Sigmoid colon (tissue), 7 donors: ENCODE data around the gene EIF3A. TPM values are rescaled to one million over a fixed set of nuclear protein-coding genes. Genes with fewer than 3 reads are reported as not detected.

Experiments used
- DNase-seq: peaks from one replicate; pipeline ENCODE4 v3.0.0-alpha.2; 2019
- H3K27ac ChIP-seq, 4 donors: fragments of 200-600 bp; sonication (generic); one replicate each; pipeline ENCODE4 v1.5.1; 2016 to 2019; ENCODE audit warnings: mild to moderate bottlenecking in 1 of 4
- H3K27me3 ChIP-seq, 3 donors: fragments of 200-600 bp; sonication (generic); one replicate each; pipeline ENCODE4 v1.5.1; 2019; ENCODE audit warnings: mild to moderate bottlenecking in 1 of 3
- H3K36me3 ChIP-seq, 4 donors: fragments of 200-600 bp; sonication (generic); one replicate each; pipeline ENCODE4 v1.5.1; 2016 to 2019
- H3K4me1 ChIP-seq, 4 donors: fragments of 200-600 bp; sonication (generic); one replicate each; pipeline ENCODE4 v1.5.1; 2017 to 2019
- H3K4me3 ChIP-seq, 4 donors: fragments of 200-600 bp; sonication (generic); one replicate each; pipeline ENCODE4 v1.5.1; 2017 to 2019; ENCODE audit warnings: mild to moderate bottlenecking in 2 of 4, moderate library complexity in 1 of 4
- H3K9me3 ChIP-seq, 4 donors: fragments of 200-600 bp in 3 of 4; sonication (generic) in 3 of 4; one replicate each; pipeline versions ENCODE4 v1.5.1 to v1.6.1; 2013 to 2019
- CTCF ChIP-seq, 4 experiments: fragments of 450-650 bp in 3 of 4; fragments of 200-600 bp in 1 of 4; IDR thresholded peaks; one replicate each; pipeline ENCODE4 v1.5.1; 2016 to 2019; ENCODE audit warnings: antibody characterized with exemption in 4 of 4, mild to moderate bottlenecking in 3 of 4, moderate library complexity in 2 of 4
- EP300 ChIP-seq, 4 donors: sonication (generic); formaldehyde crosslinking; IDR thresholded peaks; one replicate each; pipeline ENCODE4 v1.6.1; 2017; ENCODE audit warnings: antibody characterized with exemption in 4 of 4
- POLR2A ChIP-seq, 2 donors: fragments of 450-650 bp; IDR thresholded peaks; one replicate each; pipeline ENCODE4 v1.6.1; 2016; ENCODE audit warnings: antibody characterized with exemption in 2 of 2, mild to moderate bottlenecking in 2 of 2, moderate library complexity in 2 of 2
- POLR2AphosphoS5 ChIP-seq, 4 donors: sonication (generic); formaldehyde crosslinking; IDR thresholded peaks; one replicate each; pipeline ENCODE4 v1.6.1; 2017; ENCODE audit warnings: antibody characterized with exemption in 4 of 4
- WGBS, 2 donors: extraction: QIAGEN DNeasy Blood & Tissue Kit; methylation state at CpG; one replicate each; pipeline ENCODE4 v1.1.7; 2013; 5-methylcytosine and 5-hydroxymethylcytosine counted together
- intact Hi-C: fragments of 100-400 bp; cut with DNase I; formaldehyde crosslinking; loops from one replicate; pipeline ENCODE4 v1.15.1; 2023
- polyA plus RNA-seq, 3 donors: library from polyadenylated mRNA; stranded (reverse); fragments of 200-250 nt; gene quantifications; one replicate each; pipeline ENCODE4 v1.2.3, GENCODE V29; 2013
- small RNA-seq, 3 donors: library from RNA; depleted of rRNA; stranded (forward); fragments of <200 nt; gene quantifications; one replicate each; pipeline ENCODE3, GENCODE V24; 2016
- total RNA-seq, 4 donors: library from RNA; depleted of rRNA; stranded (reverse); fragments of >200 nt; gene quantifications; one replicate each; pipeline ENCODE4 v1.1.0, GENCODE V29; 2016
- donor health status: healthy with polysubstance abuse.
- donor health status: Bipolar disorder and iron deficiency.
- donor health status: healthy.

The EIF3A gene
- total and polyA plus RNA-seq, 7 donors, result 27.5 to 135 (median 98.4) TPM

DNA sequence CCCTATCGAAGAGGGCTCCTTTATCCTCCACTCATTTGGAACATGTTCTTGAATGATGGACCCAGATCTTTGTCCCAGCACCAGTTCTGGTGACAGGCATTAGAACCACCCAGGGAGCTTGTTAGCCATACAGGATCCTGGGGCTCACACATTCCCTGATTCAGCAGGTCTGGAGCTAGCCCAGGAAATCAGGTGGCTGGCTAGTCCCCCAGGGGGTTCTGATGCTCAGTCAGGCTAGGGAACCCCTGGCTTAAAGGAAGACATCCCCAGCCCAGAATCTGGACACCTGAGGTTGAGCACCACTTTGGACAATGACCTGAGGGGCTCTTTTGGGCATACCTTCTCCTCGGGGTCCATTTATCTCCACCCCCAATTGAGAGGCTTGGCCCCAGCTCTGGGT, 88.1 kb downstream of the EIF3A start:
- no peak overlapping the region for H3K4me3 ChIP-seq
- no peak for TF ChIP-seq POLR2A (IDR thresholded peaks at IDR 0.05)
- no peak for TF ChIP-seq POLR2AphosphoS5 (IDR thresholded peaks at IDR 0.05)
- no peak for TF ChIP-seq CTCF (IDR thresholded peaks at IDR 0.05)
- no peak for TF ChIP-seq EP300 (IDR thresholded peaks at IDR 0.05)
- intact Hi-C loops, result no loop called here
- no peaks in the 10 kb centered on the region for H3K4me1 ChIP-seq
- no peaks in the 10 kb centered on the region for H3K36me3 ChIP-seq
- DNase-seq, result no peak
- no peaks in the 10 kb centered on the region for H3K27me3 ChIP-seq
- H3K27ac ChIP-seq, result no peak overlapping the region
- no peaks in the 10 kb centered on the region for H3K9me3 ChIP-seq
- WGBS, 2 donors, result 77 to 78% methylated on average over 2 of the region's 2 CpGs

DNA sequence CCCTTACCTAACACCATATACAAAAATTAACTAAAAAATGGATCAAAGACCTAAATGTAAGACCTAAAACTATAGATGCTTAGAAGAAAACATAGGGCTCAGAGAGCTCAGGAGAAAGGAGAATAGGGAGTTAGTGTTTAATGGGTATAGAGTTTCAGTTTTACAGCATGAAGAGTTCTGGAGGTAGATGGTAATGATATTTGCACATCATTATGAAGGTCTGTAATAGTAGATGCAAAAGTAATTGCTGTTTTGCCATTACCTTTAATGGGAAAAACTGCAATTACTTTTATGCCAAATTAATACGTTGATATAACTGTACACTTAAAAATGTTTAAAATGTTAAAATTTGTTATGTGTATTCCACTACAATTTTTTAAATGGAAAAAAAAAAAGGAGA, 90.3 kb downstream of the EIF3A start:
- Histone ChIP-seq H3K4me1 (no peaks in the 10 kb centered on the region), H3K27ac (no peak overlapping the region), H3K27me3 (no peaks in the 10 kb centered on the region), H3K4me3 (no peak overlapping the region), H3K36me3 (no peaks in the 10 kb centered on the region), H3K9me3 (peaks cover 0 to 5% (median 2%) of the 10 kb centered on the region in 4 donors)
- 63 to 78% methylated on average over 1 of the region's 1 CpG for WGBS, 2 donors
- TF ChIP-seq POLR2AphosphoS5 (IDR thresholded peaks at IDR 0.05) (no peak), EP300 (IDR thresholded peaks at IDR 0.05) (no peak), POLR2A (IDR thresholded peaks at IDR 0.05) (no peak), CTCF (IDR thresholded peaks at IDR 0.05) (no peak)
- intact Hi-C loops, result no loop called here
- DNase-seq, result no peak

DNA sequence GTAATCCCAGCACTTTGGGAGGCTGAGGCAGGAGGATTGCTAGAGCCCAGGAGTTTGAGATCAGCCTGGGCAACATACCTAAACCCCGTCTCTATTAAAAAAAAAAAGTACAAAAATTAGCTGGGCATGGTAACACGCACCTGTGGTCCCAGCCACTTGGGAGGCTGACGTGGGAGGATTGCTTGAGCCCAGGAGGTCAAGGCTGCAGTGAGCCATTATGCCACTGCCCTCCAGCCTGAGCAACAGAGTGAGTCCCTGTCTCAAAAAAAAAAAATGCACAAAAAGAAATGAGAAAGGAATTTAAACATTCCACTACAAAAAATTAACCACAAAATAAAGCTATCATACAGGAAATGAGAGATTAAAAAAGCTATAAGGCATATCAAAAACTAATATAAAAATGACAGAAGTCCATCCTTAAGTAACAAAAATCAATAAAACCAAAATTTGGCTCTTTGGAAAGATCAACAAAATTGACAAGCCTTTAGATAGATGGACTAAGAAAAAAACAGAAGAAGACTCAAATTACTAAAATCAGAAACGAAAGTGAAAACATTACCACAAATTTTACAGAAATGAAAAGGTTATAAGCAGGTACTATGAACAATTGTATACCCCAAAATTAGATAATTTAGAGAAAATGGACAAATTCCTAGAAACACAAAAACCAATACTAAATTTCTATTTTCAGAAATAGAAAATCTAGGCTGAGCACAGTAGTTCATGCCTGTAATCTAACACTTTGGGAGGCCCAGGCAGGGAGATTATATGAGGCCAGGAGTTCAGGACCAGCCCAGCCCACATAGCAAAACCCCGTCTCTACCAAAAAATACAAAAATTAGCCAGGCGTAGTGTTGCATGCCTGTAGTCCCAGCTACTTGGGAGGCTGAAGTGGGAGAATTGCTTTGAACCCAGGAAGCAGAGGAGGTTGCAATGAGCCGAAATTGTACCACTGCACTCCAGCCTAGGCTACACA, 93.5 kb downstream of the EIF3A start:
- Histone ChIP-seq H3K27me3 (no peaks in the 10 kb centered on the region), H3K4me1 (no peaks in the 10 kb centered on the region), H3K9me3 (peaks cover 0 to 7% (median 4%) of the 10 kb centered on the region in 4 donors), H3K27ac (no peak overlapping the region), H3K4me3 (no peak overlapping the region), H3K36me3 (no peaks in the 10 kb centered on the region)
- TF ChIP-seq POLR2AphosphoS5 (IDR thresholded peaks at IDR 0.05) (no peak), EP300 (IDR thresholded peaks at IDR 0.05) (no peak), POLR2A (IDR thresholded peaks at IDR 0.05) (no peak), CTCF (IDR thresholded peaks at IDR 0.05) (no peak)
- WGBS, 2 donors, result 81 to 82% methylated on average over 7 of the region's 7 CpGs
- DNase-seq, result no peak
- intact Hi-C loops, result no loop called here

- H3K4me3 ChIP-seq, result no peak overlapping the region
- H3K9me3 ChIP-seq, result peaks cover 0 to 7% (median 4%) of the 10 kb centered on the region in 4 donors
- intact Hi-C loops, result no loop called here
- WGBS, 2 donors, result 91 to 95% methylated on average over 2 of the region's 2 CpGs
- H3K36me3 ChIP-seq, result no peaks in the 10 kb centered on the region
- H3K27ac ChIP-seq, result no peak overlapping the region
- H3K27me3 ChIP-seq, result no peaks in the 10 kb centered on the region
- no peak for DNase-seq
- H3K4me1 ChIP-seq, result no peaks in the 10 kb centered on the region
- no peak for TF ChIP-seq POLR2AphosphoS5 (IDR thresholded peaks at IDR 0.05)
- TF ChIP-seq POLR2A (IDR thresholded peaks at IDR 0.05), result no peak
- TF ChIP-seq EP300 (IDR thresholded peaks at IDR 0.05), result no peak
- TF ChIP-seq CTCF (IDR thresholded peaks at IDR 0.05), result no peak
These were observed 95.0 kb downstream of the EIF3A start for GRCh38 chr10:118985576-118985975.

Small RNA genes within 50 kb of the gene (small RNA-seq; reads per million reads assigned to genes)
- gene AL355598.1 (0 reads per million in 3 donors), gene RF00413 (0 reads per million in 3 donors), gene SNORA19 (0 reads per million in 3 donors)

Other genes starting within 250 kb of the EIF3A start
- 1 to 10 TPM; 2.6 to 4.7 (median 4.0) TPM for gene NANOS1, start 51.1 kb downstream of the EIF3A start, total RNA-seq
- under 1 TPM in 1 of 3 donors, not detected in 2; 0.69 TPM for gene NANOS1, start 51.1 kb downstream of the EIF3A start, polyA plus RNA-seq
- 10 to 100 TPM; 35.0 to 51.3 (median 39.3) TPM for gene DENND10, start 23.3 kb upstream of the EIF3A start, total RNA-seq
- 10 to 100 TPM; 25.8 to 44.6 (median 43.2) TPM for gene DENND10, start 23.3 kb upstream of the EIF3A start, polyA plus RNA-seq
- gene SFXN4, start 84.9 kb upstream of the EIF3A start, total RNA-seq, result 10 to 100 TPM; 16.8 to 26.5 (median 19.6) TPM
- 10 to 100 TPM; 14.8 to 48.3 (median 22.2) TPM for gene SFXN4, start 84.9 kb upstream of the EIF3A start, polyA plus RNA-seq
- 100 to 1,000 TPM; 155 to 247 (median 169) TPM for gene PRDX3, start 98.0 kb upstream of the EIF3A start, total RNA-seq
- gene PRDX3, start 98.0 kb upstream of the EIF3A start, polyA plus RNA-seq, result 100 to 1,000 TPM; 133 to 267 (median 172) TPM
- gene GRK5, start 126.8 kb upstream of the EIF3A start, total RNA-seq, result 10 to 100 TPM; 19.8 to 32.4 (median 22.2) TPM
- gene GRK5, start 126.8 kb upstream of the EIF3A start, polyA plus RNA-seq, result 10 to 100 TPM in 2 of 3 donors, 1 to 10 TPM in 1; 7.9 to 19.2 (median 15.5) TPM